Neural cell (in vitro differentiated cells): ENCODE measurements around the gene RIC1. TPM values are rescaled to one million over a fixed set of nuclear protein-coding genes. Genes with fewer than 3 reads are reported as not detected.

Experiments
- H2AFZ ChIP-seq: fragments of 200-600, 300-800 bp; sonication (generic), shearing (Covaris generic); 2 replicates; pipeline ENCODE4 v1.6.0; 2014; ENCODE audit warnings: low read depth, mild to moderate bottlenecking, antibody characterized with exemption, low read length, moderate library complexity
- H3F3A ChIP-seq: fragments of 200-600 bp; shearing (Covaris generic); 2 replicates; pipeline ENCODE4 v1.6.1; 2016; ENCODE audit warnings: mild to moderate bottlenecking, moderate library complexity, mixed read lengths, antibody characterized with exemption, low read length; ENCODE audit not compliant: insufficient read depth, poor library complexity, severe bottlenecking
- H3K27ac ChIP-seq: fragments of 200-600, 300-800 bp; sonication (generic), shearing (Covaris generic); 2 replicates; pipeline ENCODE4 v1.5.1; 2014; ENCODE audit warnings: mild to moderate bottlenecking, low read length, moderate library complexity
- H3K27me3 ChIP-seq: fragments of 300-800, 200-600 bp; sonication (generic), shearing (Covaris generic); 2 replicates; pipeline ENCODE4 v1.6.0; 2014; ENCODE audit warnings: mild to moderate bottlenecking, low read depth, low read length, moderate library complexity; ENCODE audit not compliant: insufficient read depth
- H3K36me3 ChIP-seq: fragments of 300-800, 200-600 bp; sonication (generic), shearing (Covaris generic); 2 replicates; pipeline ENCODE4 v1.5.1; 2014; ENCODE audit warnings: mild to moderate bottlenecking, antibody characterized with exemption, low read length, moderate library complexity; ENCODE audit not compliant: insufficient read depth
- H3K4me2 ChIP-seq: fragments of 300-800, 200-600 bp; sonication (generic), shearing (Covaris generic); 2 replicates; pipeline ENCODE4 v1.6.0; 2014; ENCODE audit warnings: mild to moderate bottlenecking, low read length
- H3K4me3 ChIP-seq: fragments of 300-800, 200-600 bp; sonication (generic), shearing (Covaris generic); 2 replicates; pipeline ENCODE4 v1.5.1; 2014; ENCODE audit warnings: mild to moderate bottlenecking, low read length, moderate library complexity
- H3K79me2 ChIP-seq: fragments of 200-600 bp; shearing (Covaris generic); replicated peaks from 2 replicates; pipeline ENCODE4 v1.6.0; 2014; ENCODE audit warnings: mild to moderate bottlenecking, low read length, moderate library complexity; ENCODE audit not compliant: insufficient read depth
- H3K9ac ChIP-seq: fragments of 300-800, 200-600 bp; sonication (generic), shearing (Covaris generic); 2 replicates; pipeline ENCODE4 v1.6.1; 2016; ENCODE audit warnings: mild to moderate bottlenecking, low read length, mixed read lengths
- H3K9me2 ChIP-seq: fragments of 200-600 bp; shearing (Covaris generic); 2 replicates; pipeline ENCODE4 v1.6.1; 2016; ENCODE audit warnings: mild to moderate bottlenecking, low read length, mixed read lengths; ENCODE audit not compliant: insufficient read depth
- H3K9me3 ChIP-seq: fragments of 200-600, 300-800 bp; sonication (generic), shearing (Covaris generic); 2 replicates; pipeline ENCODE4 v1.6.1; 2016; ENCODE audit warnings: mild to moderate bottlenecking, mixed run types, low read length, moderate library complexity, mixed read lengths
- H4K20me1 ChIP-seq: fragments of 200-600 bp; shearing (Covaris generic); 2 replicates; pipeline ENCODE4 v1.6.1; 2016; ENCODE audit warnings: mild to moderate bottlenecking, mixed run types; ENCODE audit not compliant: insufficient read depth
- CTCF ChIP-seq: fragments of 450-650 bp; IDR thresholded peaks from 2 replicates; pipeline ENCODE4 v1.5.1; 2014; ENCODE audit warnings: antibody characterized with exemption, mild to moderate bottlenecking, moderate library complexity; ENCODE audit not compliant: poor library complexity, severe bottlenecking
- EP300 ChIP-seq: fragments of 450-650 bp; conservative IDR thresholded peaks from 2 replicates; pipeline ENCODE4 v1.6.1; 2014; ENCODE audit warnings: antibody characterized with exemption, mild to moderate bottlenecking, moderate library complexity; ENCODE audit not compliant: poor library complexity, severe bottlenecking
- EZH2 ChIP-seq: fragments of 200-600, 300-800 bp; shearing (Covaris generic), sonication (generic); IDR thresholded peaks from 2 replicates; pipeline ENCODE4 v1.6.1; 2014; ENCODE audit warnings: antibody characterized with exemption, low read length, borderline replicate concordance, mild to moderate bottlenecking; ENCODE audit not compliant: insufficient read depth, poor library complexity, severe bottlenecking
- MXI1 ChIP-seq: fragments of 450-650 bp; conservative IDR thresholded peaks from 2 replicates; pipeline ENCODE4 v1.6.1; 2014; ENCODE audit warnings: antibody characterized with exemption, mild to moderate bottlenecking; ENCODE audit not compliant: poor library complexity, severe bottlenecking
- POLR2AphosphoS5 ChIP-seq: IDR thresholded peaks from 2 replicates; pipeline ENCODE4 v1.6.1; 2012
- RAD21 ChIP-seq: fragments of 450-650 bp; conservative IDR thresholded peaks from 2 replicates; pipeline ENCODE4 v1.6.1; 2014; ENCODE audit warnings: antibody characterized with exemption, mild to moderate bottlenecking, moderate library complexity
- REST ChIP-seq: IDR thresholded peaks from 2 replicates; pipeline ENCODE4 v1.6.1; 2012; ENCODE audit warnings: borderline replicate concordance
- SMC3 ChIP-seq: fragments of 450-650 bp; conservative IDR thresholded peaks from 2 replicates; pipeline ENCODE4 v1.6.1; 2014; ENCODE audit warnings: antibody characterized with exemption, mild to moderate bottlenecking, moderate library complexity; ENCODE audit not compliant: poor library complexity
- TAF1 ChIP-seq: IDR thresholded peaks from 2 replicates; pipeline ENCODE4 v1.6.1; 2012; ENCODE audit warnings: low read depth
- polyA plus RNA-seq: library from polyadenylated mRNA; depleted of rRNA; stranded (reverse); fragments of >200 nt; gene quantifications from 2 replicates; pipeline ENCODE4 v1.2.3, GENCODE V29; 2014

Gene RIC1
- polyA plus RNA-seq, 1 donor from 2014 or later, result 9.9 TPM

- no peaks in the 10 kb centered on the region for H4K20me1 ChIP-seq
- TF ChIP-seq TAF1, result no peak
- no peak for TF ChIP-seq MXI1
- TF ChIP-seq SMC3, result no peak
- TF ChIP-seq CTCF, result no peak
- no peak for TF ChIP-seq RAD21
- no peak for TF ChIP-seq EP300
- no peak for TF ChIP-seq REST
- no peak for TF ChIP-seq POLR2AphosphoS5
- TF ChIP-seq EZH2, result no peak
- no peaks in the 10 kb centered on the region for H3K27me3 ChIP-seq
- no peak overlapping the region for H3K27ac ChIP-seq
- H3K9me2 ChIP-seq, result no peaks in the 10 kb centered on the region
- H3K9ac ChIP-seq, result no peak overlapping the region
- H3K4me2 ChIP-seq, result no peak overlapping the region
- no peak overlapping the region for H3K4me3 ChIP-seq
- peaks cover 3% of the 10 kb centered on the region for H3K9me3 ChIP-seq
- H2AFZ ChIP-seq, result no peak overlapping the region
- no peaks in the 10 kb centered on the region for H3F3A ChIP-seq
- H3K79me2 ChIP-seq, result no peaks in the 10 kb centered on the region
- H3K36me3 ChIP-seq, result peaks cover 4% of the 10 kb centered on the region
Observed at GRCh38 chr9:5735072-5735471, 106.2 kb downstream of the RIC1 start.

GRCh38 chr9:5736563-5737346, 107.8 kb downstream of the RIC1 start:
- Histone ChIP-seq H3K9ac (no peak overlapping the region), H2AFZ (no peak overlapping the region), H3K27me3 (no peaks in the 10 kb centered on the region), H3K4me2 (no peak overlapping the region), H3K27ac (no peak overlapping the region), H3F3A (no peaks in the 10 kb centered on the region), H3K4me3 (no peak overlapping the region), H4K20me1 (no peaks in the 10 kb centered on the region), H3K9me2 (no peaks in the 10 kb centered on the region), H3K9me3 (peaks cover 3% of the 10 kb centered on the region), H3K36me3 (peaks cover 4% of the 10 kb centered on the region), H3K79me2 (no peaks in the 10 kb centered on the region)
- TF ChIP-seq CTCF (no peak), REST (no peak), TAF1 (no peak), EZH2 (no peak), MXI1 (no peak)
